HFFc6 (cell line): ENCODE measurements around the gene TIMP3. TPM values are rescaled to one million over a fixed set of nuclear protein-coding genes. Genes with fewer than 3 reads are reported as not detected.

Experiments
- DNase-seq: peaks from one replicate; pipeline ENCODE4 v3.0.0-alpha.2; 2018
- H3K27ac Mint-ChIP-seq: 2 replicates; pipeline ENCODE4 v1.8.0; 2020; ENCODE audit warnings: mild to moderate bottlenecking, mixed read lengths
- H3K27me3 Mint-ChIP-seq: 2 replicates; pipeline ENCODE4 v1.8.0; 2021; ENCODE audit warnings: mild to moderate bottlenecking, moderate library complexity, mixed read lengths; ENCODE audit not compliant: insufficient read depth
- H3K36me3 Mint-ChIP-seq: 2 replicates; pipeline ENCODE4 v1.8.0; 2021; ENCODE audit warnings: low read depth, mixed read lengths
- H3K4me1 Mint-ChIP-seq: 2 replicates; pipeline ENCODE4 v1.8.0; 2020; ENCODE audit warnings: low read depth, mixed read lengths
- H3K4me3 Mint-ChIP-seq: 2 replicates; pipeline ENCODE4 v1.8.0; 2020; ENCODE audit warnings: mild to moderate bottlenecking, moderate library complexity, mixed read lengths
- H3K9me3 Mint-ChIP-seq: 2 replicates; pipeline ENCODE4 v1.8.0; 2020; ENCODE audit warnings: mild to moderate bottlenecking, mixed read lengths
- total RNA-seq, 6 experiments: library from RNA; stranded (reverse); fragmentation: NEBNext Ultra II Directional; extraction: Animal tissue kit (Norgen Biotek cat#: 25700); gene quantifications; 2 replicates in 1 of 6; 3 replicates in 5 of 6; pipeline ENCODE4 v1.2.3, GENCODE V29; 2021
- TF ChIP-seq, protein P1 (sequence below): fragments of 200-600 bp; sonication (generic); IDR thresholded peaks from 2 replicates; pipeline ENCODE4 v1.5.0; 2021; ENCODE audit warnings: antibody characterized with exemption, mild to moderate bottlenecking

The TIMP3 gene
- total RNA-seq, 6 experiments from 2014 or later: 303 to 525 (median 354) TPM

DNA sequence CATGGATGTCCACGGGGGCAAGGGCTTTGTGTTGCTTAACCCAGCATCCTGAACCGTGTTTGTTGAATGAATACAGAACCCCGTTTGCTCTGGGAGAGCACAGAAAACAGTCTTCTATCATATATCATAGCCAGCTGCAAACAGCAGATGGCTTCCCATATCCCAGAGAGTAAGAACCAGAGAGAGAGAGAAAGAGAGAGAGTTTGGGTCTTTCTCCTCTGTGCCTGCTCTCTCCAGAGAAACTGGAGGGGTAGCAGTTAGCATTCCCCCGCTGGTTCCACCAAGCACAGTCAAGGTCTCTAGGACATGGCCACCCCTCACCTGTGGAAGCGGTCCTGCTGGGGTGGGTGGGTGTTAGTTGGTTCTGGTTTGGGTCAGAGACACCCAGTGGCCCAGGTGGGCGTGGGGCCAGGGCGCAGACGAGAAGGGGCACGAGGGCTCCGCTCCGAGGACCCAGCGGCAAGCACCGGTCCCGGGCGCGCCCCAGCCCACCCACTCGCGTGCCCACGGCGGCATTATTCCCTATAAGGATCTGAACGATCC, 440 bp upstream of the TIMP3 start:
- H3K36me3 Mint-ChIP-seq: peaks cover 11% of the 10 kb centered on the region
- H3K9me3 Mint-ChIP-seq: no peaks in the 10 kb centered on the region
- peaks cover 8% of the 10 kb centered on the region for H3K27me3 Mint-ChIP-seq
- peak overlapping the region; percentile 53 for H3K4me3 Mint-ChIP-seq
- DNase-seq: no peak
- peak overlapping the region; percentile 73 for H3K27ac Mint-ChIP-seq
- TF ChIP-seq, protein P1, sequence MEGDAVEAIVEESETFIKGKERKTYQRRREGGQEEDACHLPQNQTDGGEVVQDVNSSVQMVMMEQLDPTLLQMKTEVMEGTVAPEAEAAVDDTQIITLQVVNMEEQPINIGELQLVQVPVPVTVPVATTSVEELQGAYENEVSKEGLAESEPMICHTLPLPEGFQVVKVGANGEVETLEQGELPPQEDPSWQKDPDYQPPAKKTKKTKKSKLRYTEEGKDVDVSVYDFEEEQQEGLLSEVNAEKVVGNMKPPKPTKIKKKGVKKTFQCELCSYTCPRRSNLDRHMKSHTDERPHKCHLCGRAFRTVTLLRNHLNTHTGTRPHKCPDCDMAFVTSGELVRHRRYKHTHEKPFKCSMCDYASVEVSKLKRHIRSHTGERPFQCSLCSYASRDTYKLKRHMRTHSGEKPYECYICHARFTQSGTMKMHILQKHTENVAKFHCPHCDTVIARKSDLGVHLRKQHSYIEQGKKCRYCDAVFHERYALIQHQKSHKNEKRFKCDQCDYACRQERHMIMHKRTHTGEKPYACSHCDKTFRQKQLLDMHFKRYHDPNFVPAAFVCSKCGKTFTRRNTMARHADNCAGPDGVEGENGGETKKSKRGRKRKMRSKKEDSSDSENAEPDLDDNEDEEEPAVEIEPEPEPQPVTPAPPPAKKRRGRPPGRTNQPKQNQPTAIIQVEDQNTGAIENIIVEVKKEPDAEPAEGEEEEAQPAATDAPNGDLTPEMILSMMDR: 0 out of 2 replicates have a peak, but pooled peaks have one; percentile 10
- H3K4me1 Mint-ChIP-seq: peaks cover 80% of the 10 kb centered on the region

DNA sequence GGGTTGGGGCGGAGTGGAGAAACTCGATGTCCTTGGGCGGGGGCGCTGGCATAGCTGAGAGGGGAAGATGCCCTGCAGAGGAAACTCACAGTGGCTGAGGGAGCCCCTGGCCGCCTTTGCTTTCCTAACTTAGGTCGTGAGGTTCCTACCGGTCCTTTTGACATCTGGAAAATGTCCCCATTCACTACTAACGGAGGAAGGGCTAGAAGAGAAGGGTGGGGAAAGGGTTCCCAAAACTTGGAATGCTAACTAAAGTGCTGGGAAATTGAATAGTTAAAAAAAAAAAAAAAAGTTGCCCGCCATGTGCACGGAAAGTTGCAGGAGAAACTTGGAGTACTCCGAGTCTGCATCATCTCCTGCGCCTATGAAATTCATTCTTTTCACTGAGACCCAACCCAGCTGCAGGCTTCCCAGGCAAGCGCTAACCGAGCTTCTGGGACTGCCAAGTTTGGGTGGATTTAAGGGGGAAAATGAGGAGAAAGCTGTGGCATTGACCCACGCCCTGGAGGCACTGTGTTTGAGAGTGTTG, 796 bp downstream of the TIMP3 start:
- Mint-ChIP-seq H3K9me3 (no peaks in the 10 kb centered on the region), H3K27ac (peak overlapping the region; percentile 91), H3K4me3 (peak overlapping the region; percentile 100), H3K4me1 (peaks cover 75% of the 10 kb centered on the region), H3K27me3 (peaks cover 8% of the 10 kb centered on the region), H3K36me3 (peaks cover 11% of the 10 kb centered on the region)
- no peak for DNase-seq
- TF ChIP-seq, protein P1: no peak

- H3K27ac Mint-ChIP-seq: peak overlapping the region; percentile 91
- H3K27me3 Mint-ChIP-seq: peaks cover 8% of the 10 kb centered on the region
- peak overlapping the region; percentile 100 for H3K4me3 Mint-ChIP-seq
- peak; percentile 79 for DNase-seq
- TF ChIP-seq, protein P1: no peak
- H3K36me3 Mint-ChIP-seq: peaks cover 16% of the 10 kb centered on the region
- no peaks in the 10 kb centered on the region for H3K9me3 Mint-ChIP-seq
- peaks cover 74% of the 10 kb centered on the region for H3K4me1 Mint-ChIP-seq
Observed at GRCh38 chr22:32803020-32803737, 1.7 kb downstream of the TIMP3 start.

GRCh38 chr22:32803738-32804435, 2.4 kb downstream of the TIMP3 start:
- peak overlapping the region; percentile 91 for H3K27ac Mint-ChIP-seq
- TF ChIP-seq, protein P1: no peak; the same call in none of the 2 replicates
- peaks cover 8% of the 10 kb centered on the region for H3K27me3 Mint-ChIP-seq
- peak overlapping the region; percentile 100 for H3K4me3 Mint-ChIP-seq
- DNase-seq: peak; percentile 72
- no peaks in the 10 kb centered on the region for H3K9me3 Mint-ChIP-seq
- H3K36me3 Mint-ChIP-seq: peaks cover 22% of the 10 kb centered on the region
- peaks cover 79% of the 10 kb centered on the region for H3K4me1 Mint-ChIP-seq

- H3K4me3 Mint-ChIP-seq: peak overlapping the region; percentile 100
- H3K9me3 Mint-ChIP-seq: no peaks in the 10 kb centered on the region
- peaks cover 8% of the 10 kb centered on the region for H3K27me3 Mint-ChIP-seq
- no peak for DNase-seq
- H3K36me3 Mint-ChIP-seq: peaks cover 22% of the 10 kb centered on the region
- peaks cover 80% of the 10 kb centered on the region for H3K4me1 Mint-ChIP-seq
- peak overlapping the region; percentile 91 for H3K27ac Mint-ChIP-seq
- TF ChIP-seq, protein P1: no peak
Observed at GRCh38 chr22:32804531-32805360, 3.2 kb downstream of the TIMP3 start.
